Adrenal gland (tissue), 12 donors: ENCODE data around the gene TRPV5. TPM values are rescaled to one million over a fixed set of nuclear protein-coding genes. Genes with fewer than 3 reads are reported as not detected.

Experiments used
- DNase-seq, 7 donors: peaks; one replicate each; pipeline ENCODE4 v3.0.0-alpha.2; 2019 to 2020
- H3K27ac ChIP-seq, 5 donors: fragments of 200-600 bp; sonication (generic) in 4 of 5; 1 replicate in 3 of 5; 2 replicates in 2 of 5; pipeline versions ENCODE4 v1.5.1 to v1.8.0; 2016 to 2020; ENCODE audit warnings: mild to moderate bottlenecking in 1 of 5
- H3K27me3 ChIP-seq: fragments of 200-600 bp; 2 replicates; pipeline ENCODE4 v1.8.0; 2021
- H3K36me3 ChIP-seq, 2 donors: fragments of 200-600 bp; replicated peaks in 1 of 2; 1 replicate in 1 of 2; 2 replicates in 1 of 2; pipeline versions ENCODE4 v1.5.1 to v1.8.0; 2018 to 2022
- H3K4me1 ChIP-seq, 2 donors: fragments of 200-600 bp; replicated peaks in 1 of 2; 1 replicate in 1 of 2; 2 replicates in 1 of 2; pipeline versions ENCODE4 v1.5.1 to v1.8.0; 2018 to 2021
- H3K4me3 ChIP-seq, 4 donors: fragments of 200-600 bp; sonication (generic) in 3 of 4; one replicate each; pipeline ENCODE4 v1.5.1; 2016 to 2018
- H3K9me3 ChIP-seq, 3 donors: fragments of 200-600 bp; sonication (generic) in 1 of 3; replicated peaks in 1 of 3; 1 replicate in 2 of 3; 2 replicates in 1 of 3; pipeline versions ENCODE4 v1.5.1 to v1.8.0; 2016 to 2021
- CTCF ChIP-seq, 6 experiments: fragments of 450-650 bp in 4 of 6; fragments of 200-600 bp in 2 of 6; sonication (generic) in 1 of 6; IDR thresholded peaks; 1 replicate in 5 of 6; 2 replicates in 1 of 6; pipeline versions ENCODE4 v1.5.1 to v1.8.0; 2016 to 2021; ENCODE audit warnings: antibody characterized with exemption in 6 of 6, mild to moderate bottlenecking in 2 of 6, moderate library complexity in 1 of 6
- POLR2A ChIP-seq, 2 donors: fragments of 450-650 bp; IDR thresholded peaks; one replicate each; pipeline ENCODE4 v1.6.1; 2017; ENCODE audit warnings: antibody characterized with exemption in 2 of 2, mild to moderate bottlenecking in 2 of 2, moderate library complexity in 1 of 2
- WGBS, 4 donors: extraction: QIAGEN DNeasy Blood & Tissue Kit in 2 of 4; methylation state at CpG; one replicate each; pipeline versions ENCODE4 v1.1.5 to v1.1.7; 2013 to 2017; 5-methylcytosine and 5-hydroxymethylcytosine counted together
- intact Hi-C, 2 donors: fragments of 100-400 bp; cut with DNase I; formaldehyde crosslinking; loops; one replicate each; pipeline versions ENCODE4 v1.14.1 to v1.15.0; 2022 to 2023
- polyA plus RNA-seq, 3 donors: library from polyadenylated mRNA; stranded (reverse); fragments of 200-250 nt in 2 of 3; fragments of 350-450 nt in 1 of 3; fragmentation: Illumina TruSeq in 1 of 3; extraction: RNeasy Lipid Tissue Mini Kit (QIAGEN cat#74804) in 1 of 3; gene quantifications; one replicate each; pipeline ENCODE4 v1.2.3, GENCODE V29; 2013 to 2014
- total RNA-seq, 9 donors: library from RNA; depleted of rRNA in 4 of 9; stranded (reverse); fragments of >200 nt in 4 of 9; fragments of 120-200 nt in 1 of 9; fragmentation: NEBNext Ultra II Directional in 1 of 9; extraction: Animal tissue kit (Norgen Biotek cat#: 25700) in 1 of 9; gene quantifications; one replicate each; pipeline versions ENCODE4 v1.1.0 to v1.2.4, GENCODE V29; 2013 to 2023
- donor health status: healthy with polysubstance abuse.
- donor health status: Bipolar disorder and iron deficiency.
- donor health status: DM: yes; HTN: yes; CAD: no.
- donor health status: DM: no; HTN: no; CAD: no.
- donor health status: DM: no; HTN: no; CAD: no.
- donor health status: DM: yes; HTN: yes; CAD: no.

Gene TRPV5
- total and polyA plus RNA-seq, 12 donors = not detected

GRCh38 chr7:142865766-142866165 is 67.8 kb downstream of the TRPV5 start:
- TF ChIP-seq CTCF (IDR thresholded peaks at IDR 0.05) (no peak), POLR2A (IDR thresholded peaks at IDR 0.05) (no peak)
- Histone ChIP-seq H3K36me3 (no peaks in the 10 kb centered on the region), H3K27me3 (no peaks in the 10 kb centered on the region), H3K4me1 (no peaks in the 10 kb centered on the region), H3K27ac (no peak overlapping the region), H3K4me3 (no peak overlapping the region), H3K9me3 (no peaks in the 10 kb centered on the region)
- intact Hi-C loops = no loop called here
- 29 to 47% (median 37%) methylated on average over 3 to 13 of the region's 13 CpGs for WGBS, 4 donors
- DNase-seq = no peak

GRCh38 chr7:142864980-142865747 is 68.4 kb downstream of the TRPV5 start:
- TF ChIP-seq CTCF (IDR thresholded peaks at IDR 0.05) = no peak
- no peak for TF ChIP-seq POLR2A (IDR thresholded peaks at IDR 0.05)
- Histone ChIP-seq H3K27ac (no peak overlapping the region), H3K27me3 (no peaks in the 10 kb centered on the region), H3K36me3 (no peaks in the 10 kb centered on the region), H3K4me1 (no peaks in the 10 kb centered on the region), H3K4me3 (no peak overlapping the region), H3K9me3 (no peaks in the 10 kb centered on the region)
- 62 to 74% (median 69%) methylated on average over 13 to 14 of the region's 14 CpGs for WGBS, 4 donors
- DNase-seq = no peak
- intact Hi-C loops = no loop called here

- H3K27me3 ChIP-seq = no peaks in the 10 kb centered on the region
- DNase-seq = no peak
- H3K4me1 ChIP-seq = no peaks in the 10 kb centered on the region
Observed at GRCh38 chr7:142863891-142864685, 69.5 kb downstream of the TRPV5 start.

More at GRCh38 chr7:142863891-142864685, 69.5 kb downstream of the TRPV5 start:
- Histone ChIP-seq H3K4me3 (no peak overlapping the region), H3K36me3 (no peaks in the 10 kb centered on the region), H3K9me3 (no peaks in the 10 kb centered on the region), H3K27ac (no peak overlapping the region)
- intact Hi-C loops = no loop called here
- WGBS, 4 donors = 81 to 84% (median 84%) methylated on average over 24 to 37 of the region's 37 CpGs
- TF ChIP-seq CTCF (IDR thresholded peaks at IDR 0.05) = no peak
- TF ChIP-seq POLR2A (IDR thresholded peaks at IDR 0.05) = no peak
